ENCODE measurements around the gene FMN1.

The FMN1 gene

DNA sequence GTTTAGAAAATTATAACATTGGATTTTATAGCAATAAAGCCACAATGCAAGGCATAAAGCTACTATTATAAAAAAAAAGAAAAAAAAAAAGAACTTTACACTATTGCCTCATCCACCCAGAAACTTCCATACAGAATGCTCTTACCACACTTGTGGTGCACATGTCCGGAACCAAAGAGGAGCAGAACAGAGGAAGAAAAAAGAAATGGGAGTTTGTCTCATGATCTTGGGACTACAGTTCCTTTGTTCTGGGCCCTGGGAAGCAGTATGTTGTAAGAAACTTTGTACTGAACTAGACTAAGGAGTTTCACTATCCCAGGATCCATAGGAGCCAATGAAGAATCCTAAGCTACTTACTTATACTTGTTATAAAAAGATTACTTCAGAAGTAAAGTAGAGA is 36.1 kb downstream of the FMN1 start:
- DNase-seq (ENCODE audit: insufficient read length, low spot score) (no peak), FAIRE-seq (no peak)

DNA sequence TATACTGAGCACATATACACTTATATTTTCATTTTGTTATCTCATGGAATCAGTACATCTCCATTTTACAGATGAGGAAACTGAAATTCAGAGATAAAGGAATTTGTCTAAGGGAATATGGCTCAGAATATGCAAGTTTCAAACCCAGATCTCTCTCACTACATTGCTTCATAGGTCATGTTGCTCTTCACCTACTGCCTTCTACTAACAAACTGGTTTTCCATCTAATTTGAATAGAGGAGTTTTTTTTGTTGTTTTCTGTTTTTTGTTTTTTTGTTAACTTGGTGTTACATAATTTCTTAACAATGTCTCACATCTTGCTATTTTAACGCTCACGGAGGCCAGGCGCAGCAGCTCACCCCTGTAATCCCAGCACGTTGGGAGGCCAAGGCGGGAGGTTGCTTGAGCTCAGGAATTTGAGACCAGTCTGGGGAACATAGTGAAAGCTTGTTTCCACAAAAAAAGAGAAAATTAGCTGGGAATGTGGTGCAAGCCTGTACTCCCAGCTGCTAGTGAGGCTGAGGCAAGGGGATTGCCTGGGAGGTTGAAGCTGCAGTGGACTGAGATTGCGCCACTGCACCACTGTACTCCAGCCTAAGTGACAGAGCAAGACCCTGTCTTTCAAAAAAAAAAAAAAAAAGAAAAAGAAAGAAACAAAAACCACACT is 37.0 kb downstream of the FMN1 start:
- no peak for FAIRE-seq

DNA sequence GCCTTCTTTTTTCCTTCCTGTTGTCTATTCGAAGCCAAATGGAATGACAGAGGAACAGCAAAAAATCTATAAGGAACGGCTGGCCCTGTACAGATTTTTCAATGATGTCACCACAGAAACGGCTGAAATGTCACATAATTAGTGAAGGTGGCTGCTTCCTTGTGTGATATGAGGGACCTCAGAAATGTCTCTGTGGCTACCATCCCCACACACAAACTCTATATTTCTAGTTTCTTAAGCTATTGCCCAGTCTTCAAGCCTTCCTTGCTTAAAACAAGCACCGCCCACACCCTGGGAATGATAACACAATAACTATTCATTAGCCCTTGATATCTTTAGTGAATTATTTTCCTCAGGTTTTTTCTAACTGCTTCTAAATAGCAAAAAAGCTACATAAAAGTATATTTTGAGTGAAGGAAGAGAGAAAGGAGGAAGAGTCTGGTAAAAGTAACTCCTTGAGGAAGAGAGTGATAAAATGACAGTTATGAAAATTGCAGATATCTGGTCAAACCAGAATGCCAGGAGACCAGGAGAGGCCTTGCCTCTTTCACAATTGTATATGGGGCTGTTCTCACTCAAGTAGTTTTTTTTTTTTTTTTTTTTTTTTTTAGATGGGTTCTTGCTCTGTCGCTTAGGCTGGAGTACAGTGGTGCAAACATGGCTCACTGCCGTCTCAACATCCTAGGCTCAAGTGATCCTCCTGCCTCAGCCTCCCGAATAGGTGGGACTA is 38.7 kb downstream of the FMN1 start:
- DNase-seq (ENCODE audit: insufficient read length, low spot score) (no peak), FAIRE-seq (no peak)

More for the DNA sequence above, 37.0 kb downstream of the FMN1 start:
- no peak for DNase-seq (ENCODE audit: insufficient read length, low spot score)

GRCh38 chr15:33154351-33155166 is 40.0 kb downstream of the FMN1 start:
- DNase-seq (ENCODE audit: insufficient read length, low spot score) (peak; percentile 50), FAIRE-seq (no peak)

DNA sequence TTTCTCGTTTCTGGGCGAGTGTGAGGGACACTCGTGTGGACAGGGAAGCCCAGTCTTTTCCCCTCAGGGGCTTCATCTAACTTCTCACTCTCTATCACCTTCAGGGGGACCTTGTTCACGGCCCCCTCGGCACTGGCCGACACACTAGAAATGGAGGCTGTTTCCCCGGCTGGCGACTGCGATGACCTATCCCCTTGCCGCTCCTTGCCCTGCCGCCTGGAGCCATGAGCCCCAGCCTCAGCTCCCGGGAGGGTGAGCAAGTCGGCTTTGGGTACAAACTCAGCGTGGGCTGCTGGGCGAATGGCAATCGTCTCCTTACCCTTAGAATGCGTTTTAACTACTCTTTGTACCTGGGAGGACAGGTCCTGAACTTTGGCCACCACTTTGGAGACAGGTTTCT is 41.0 kb downstream of the FMN1 start:
- no peak for FAIRE-seq
- no peak for DNase-seq (ENCODE audit: insufficient read length, low spot score)

GRCh38 chr15:33152502-33153109 is 41.9 kb downstream of the FMN1 start:
- DNase-seq (ENCODE audit: insufficient read length, low spot score) (no peak), FAIRE-seq (no peak)

- DNase-seq (ENCODE audit: insufficient read length, low spot score), result no peak
- FAIRE-seq, result no peak
Measured at GRCh38 chr15:33150971-33151370, 43.5 kb downstream of the FMN1 start.

DNA sequence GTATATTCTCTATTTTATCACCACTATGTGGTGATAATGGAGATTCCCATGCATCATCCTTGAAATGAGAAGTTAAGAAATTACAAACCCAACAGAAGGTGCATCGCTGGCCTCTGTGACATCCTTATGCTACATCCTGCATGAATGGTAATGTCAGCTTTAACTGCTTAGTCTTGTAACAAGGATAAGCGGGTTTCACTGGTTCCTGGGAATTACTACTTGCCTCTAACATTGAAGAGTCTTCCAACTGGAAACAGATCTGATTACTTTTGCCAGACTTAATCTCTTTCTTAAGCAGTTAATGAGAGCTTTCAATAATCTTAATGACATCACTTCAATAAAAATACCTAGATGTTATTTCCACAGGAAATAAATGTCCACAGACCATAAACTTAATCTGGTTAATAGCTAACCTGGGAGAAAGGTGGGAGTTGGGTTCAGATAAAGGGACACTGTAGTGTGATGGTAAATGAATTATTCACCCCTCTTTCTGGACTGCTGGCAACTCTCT is 44.0 kb downstream of the FMN1 start:
- no peak for FAIRE-seq
- no peak for DNase-seq (ENCODE audit: insufficient read length, low spot score)

GRCh38 chr15:33149919-33150318 is 44.6 kb downstream of the FMN1 start:
- DNase-seq (ENCODE audit: insufficient read length, low spot score) (no peak), FAIRE-seq (no peak)

- FAIRE-seq (no peak), DNase-seq (ENCODE audit: insufficient read length, low spot score) (no peak)
Measured at GRCh38 chr15:33148129-33148751, 46.3 kb downstream of the FMN1 start.

GRCh38 chr15:33146051-33146450 is 48.5 kb downstream of the FMN1 start:
- DNase-seq (ENCODE audit: insufficient read length, low spot score) (no peak), FAIRE-seq (no peak)

- FAIRE-seq, result no peak
- DNase-seq (ENCODE audit: insufficient read length, low spot score), result no peak
Measured at GRCh38 chr15:33145447-33145846, 49.1 kb downstream of the FMN1 start.

DNA sequence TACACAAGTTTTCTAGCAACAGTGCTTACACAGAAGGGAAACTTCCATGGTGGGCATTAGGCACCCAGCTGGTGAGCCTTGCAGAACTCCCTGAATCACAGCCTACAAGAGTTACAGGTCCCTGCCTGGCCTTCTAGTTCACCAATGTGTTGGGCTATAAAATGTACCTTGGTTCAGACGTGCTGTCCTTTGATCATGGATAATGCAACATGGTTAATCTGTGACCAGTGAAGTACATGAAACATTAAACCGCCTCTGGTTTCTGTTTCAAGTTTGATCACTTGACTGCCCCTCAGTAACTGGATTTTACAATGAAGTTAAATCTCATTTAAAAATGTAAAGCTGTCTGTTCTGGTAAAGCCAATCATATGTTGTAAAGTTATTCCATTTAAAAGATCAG is 51.8 kb downstream of the FMN1 start:
- FAIRE-seq, result no peak
- DNase-seq (ENCODE audit: insufficient read length, low spot score), result no peak

GRCh38 chr15:33138000-33138399 is 56.5 kb downstream of the FMN1 start:
- DNase-seq (ENCODE audit: insufficient read length, low spot score), result no peak
- no peak for FAIRE-seq

DNA sequence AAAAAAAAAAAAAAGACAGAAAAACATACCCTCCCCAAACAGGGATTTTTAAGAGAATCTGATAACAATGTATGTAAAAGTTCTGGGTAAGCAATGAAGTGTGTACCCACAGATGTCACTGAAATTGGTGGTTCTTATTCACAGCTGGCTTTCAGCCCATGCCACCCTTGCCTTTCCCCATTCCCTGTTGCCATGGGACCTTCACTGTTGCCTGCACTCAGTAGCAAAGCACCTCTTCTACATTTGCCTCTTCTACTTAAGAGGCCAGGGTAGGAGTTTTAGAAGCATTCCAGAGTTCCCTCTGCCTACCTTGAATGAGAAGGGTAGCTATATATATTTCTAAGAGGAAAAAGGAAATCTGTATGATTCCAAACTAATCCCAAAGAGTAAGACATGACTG is 57.4 kb downstream of the FMN1 start:
- DNase-seq (ENCODE audit: insufficient read length, low spot score) (no peak), FAIRE-seq (no peak)

DNA sequence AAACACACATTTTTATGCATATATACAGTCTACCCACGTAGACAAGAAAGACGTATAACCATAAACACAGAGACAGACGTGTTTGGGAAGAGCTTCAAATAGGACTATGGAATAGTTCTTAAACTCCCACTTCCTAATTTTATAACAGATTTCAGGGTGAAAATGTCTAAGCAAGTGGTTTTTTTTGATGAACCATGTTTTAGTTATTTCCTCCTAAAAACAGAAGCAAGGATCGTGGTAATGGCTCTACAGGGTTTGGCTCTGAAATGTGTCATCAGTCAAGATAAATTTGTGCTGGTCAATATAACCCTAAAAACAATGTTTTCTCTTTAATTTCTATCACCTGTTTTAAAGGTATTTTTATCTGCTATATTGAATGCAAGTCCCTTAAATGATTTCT is 58.2 kb downstream of the FMN1 start:
- DNase-seq (ENCODE audit: insufficient read length, low spot score) (no peak), FAIRE-seq (no peak)

- FAIRE-seq, result no peak
- DNase-seq (ENCODE audit: insufficient read length, low spot score), result no peak
Measured at GRCh38 chr15:33135355-33135781, 59.1 kb downstream of the FMN1 start.

DNA sequence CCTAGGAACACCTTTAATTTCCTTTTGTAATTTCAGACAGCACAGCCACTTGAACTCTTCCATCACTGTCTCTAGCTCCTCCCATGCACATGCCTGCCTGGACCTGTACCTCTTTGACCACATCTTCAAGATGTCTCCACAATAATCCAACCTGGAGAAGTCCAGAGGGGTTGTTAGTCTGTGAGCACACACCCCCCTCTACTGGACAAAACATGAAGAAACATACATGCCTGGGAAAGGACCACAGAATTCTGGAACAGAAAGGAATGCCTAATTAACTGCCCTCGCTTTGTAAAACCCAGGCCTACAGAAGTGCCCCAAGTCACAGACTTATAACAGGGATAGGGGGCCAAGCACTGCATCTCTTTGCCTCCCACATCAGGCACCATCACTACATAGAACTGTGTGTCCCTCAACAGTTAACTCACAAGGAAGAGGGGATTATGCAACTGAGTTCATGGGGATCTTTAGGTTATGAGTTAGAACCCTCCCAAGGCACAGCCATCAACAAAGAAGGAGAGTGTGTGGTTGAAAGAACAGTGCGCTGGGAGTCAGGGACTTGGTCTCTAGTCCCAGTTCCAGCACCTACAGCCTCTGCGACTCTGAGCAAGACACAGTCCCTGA is 61.7 kb downstream of the FMN1 start:
- FAIRE-seq (peak; percentile 79), DNase-seq (ENCODE audit: insufficient read length, low spot score) (peak; percentile 65)

GRCh38 chr15:33132233-33132580 is 62.3 kb downstream of the FMN1 start:
- FAIRE-seq, result no peak
- DNase-seq (ENCODE audit: insufficient read length, low spot score), result no peak

GRCh38 chr15:33131552-33132232 is 62.8 kb downstream of the FMN1 start:
- DNase-seq (ENCODE audit: insufficient read length, low spot score) (no peak), FAIRE-seq (no peak)
